ENCODE results near the gene AKNAD1. TPM values are rescaled to one million over a fixed set of nuclear protein-coding genes. Genes with fewer than 3 reads are reported as not detected.

The AKNAD1 gene
- total and polyA plus RNA-seq, 10 of the 15 experiments (the other 5 are each of a cell fraction or from before 2014, with no cell fraction given), result 0.05 to 0.13 (median 0.10) TPM; not detected in 7

- TF ChIP-seq IRF4 (IDR thresholded peaks at IDR 0.05; ENCODE audit: low read depth, low read length), result no peak
- no peak for TF ChIP-seq TARDBP (IDR thresholded peaks at IDR 0.05; ENCODE audit: borderline replicate concordance)
- no peak for TF ChIP-seq IRF3 (IDR thresholded peaks at IDR 0.05)
- TF ChIP-seq SMAD1 (IDR thresholded peaks at IDR 0.05; ENCODE audit: low read depth, partially characterized antibody), result no peak
- no peak for TF ChIP-seq WRNIP1 (IDR thresholded peaks at IDR 0.05; ENCODE audit: borderline replicate concordance, low read depth, low read length)
- TF ChIP-seq ASH2L (IDR thresholded peaks at IDR 0.05; ENCODE audit: borderline replicate concordance, low read depth), result no peak
- no peak for TF ChIP-seq CHD4 (IDR thresholded peaks at IDR 0.05)
- no peak for TF ChIP-seq YY1 (IDR thresholded peaks at IDR 0.05; ENCODE audit: low read depth, low read length)
- Histone ChIP-seq H3K4me3 (no peak overlapping the region), H3K27ac (ENCODE audit: control insufficient read depth, insufficient read depth) (no peak overlapping the region), H3K79me2 (ENCODE audit: control insufficient read depth, insufficient read depth, low read length) (no peaks in the 10 kb centered on the region), H2AFZ (ENCODE audit: control insufficient read depth, low read depth, low read length) (no peak overlapping the region), H3K9me3 (replicated peaks; ENCODE audit: control insufficient read depth, insufficient read depth, low read length) (no peaks in the 10 kb centered on the region), H3K36me3 (ENCODE audit: control insufficient read depth in 2 of 2, insufficient read depth in 2 of 2, low read length in 1 of 2) (no peaks in the 10 kb centered on the region), H3K9ac (ENCODE audit: control insufficient read depth, insufficient read depth, low read length) (no peak overlapping the region), H4K20me1 (ENCODE audit: control insufficient read depth, insufficient read depth) (no peaks in the 10 kb centered on the region), H3K4me2 (ENCODE audit: control insufficient read depth, insufficient read depth) (no peak overlapping the region), H3K4me1 (ENCODE audit: control insufficient read depth, insufficient read depth, low read length) (no peaks in the 10 kb centered on the region), H3K27me3 (replicated peaks in 1 of 2; ENCODE audit: control insufficient read depth in 2 of 2, insufficient read depth in 2 of 2, low read length in 1 of 2) (no peaks in the 10 kb centered on the region; a peak in 1 of 4 replicates)
- ATAC-seq (no peak), FAIRE-seq (no peak), DNase-seq (ENCODE audit: low read depth, low spot score) (no peak)
- intact Hi-C loops (cut with micrococcal nuclease; ENCODE audit: unreplicated experiment) (no loop called here), in situ Hi-C loops (cut with MboI) (no loop called here)
- ChIA-PET CTCF (interaction anchor here (1.3 kb wide), 1 partner anchor 16 kb away, joined by 3 read pairs; no protein-coding TSS in a partner anchor), SMC1A (ENCODE audit: uncharacterized antibody, unreplicated experiment) (interaction anchor here (0.6 to 0.9 kb wide), 2 partner anchors 16 to 18 kb away, joined by 3 read pairs; no protein-coding TSS in a partner anchor), RAD21 (ENCODE audit: unreplicated experiment) (interaction anchor here (1.0 to 1.5 kb wide), 2 partner anchors 17 to 52 kb away, joined by 3 to 4 read pairs; no protein-coding TSS in a partner anchor), POLR2A (no interaction called here)
- 46% methylated on average over 4 of the region's 4 CpGs for WGBS (ENCODE audit: insufficient coverage, insufficient replicate concordance, low lambda C conversion rate, missing lambda C conversion rate)
- no TSS peak for BruUV-seq (replicated peaks)
Measured at GRCh38 chr1:108845446-108845845, 11.4 kb downstream of the AKNAD1 start.

Data from GM12878 (cell line).